Measurements from ENCODE around the gene BUB1B. TPM values are rescaled to one million over a fixed set of nuclear protein-coding genes. Genes with fewer than 3 reads are reported as not detected.

Gene BUB1B
- total RNA-seq, 1 experiment from 2014 or later: 92.9 TPM

GRCh38 chr15:40269604-40270003 lies 108.7 kb downstream of the BUB1B start:
- peaks cover 0 to 3% of the 10 kb centered on the region in 2 experiments; a peak in 1 of 4 replicates for H3K36me3 ChIP-seq (ENCODE audit: control insufficient read depth in 1 of 2, insufficient read depth in 2 of 2, low read length in 2 of 2)
- ChIA-PET RAD21 (ENCODE audit: low non-redundant PET in 1 of 2, low total read pairs in 2 of 2, uncharacterized antibody in 2 of 2, unreplicated experiment in 2 of 2) (no interaction called here), POLR2A (no interaction called here), CTCF (interaction anchor here (1.0 kb wide), 1 partner anchor 10 kb away, joined by 3 read pairs; no protein-coding TSS in a partner anchor)
- no peak overlapping the region for H2AFZ ChIP-seq (ENCODE audit: low read depth, low read length, poor library complexity, severe bottlenecking)
- no peak for TF ChIP-seq RAD21 (IDR thresholded peaks at IDR 0.05; ENCODE audit: low read depth)
- TF ChIP-seq EZH2 (IDR thresholded peaks at IDR 0.05): no peak
- no peak for TF ChIP-seq SIN3A (IDR thresholded peaks at IDR 0.05; ENCODE audit: low read depth)
- no peak for TF ChIP-seq ZNF274 (IDR thresholded peaks at IDR 0.05; ENCODE audit: low read depth, low read length)
- no peak for TF ChIP-seq POLR2A (IDR thresholded peaks at IDR 0.05; ENCODE audit: borderline replicate concordance, extremely low read depth, insufficient read depth, insufficient read length)
- no peak for TF ChIP-seq JUND (IDR thresholded peaks at IDR 0.05)
- no peak for TF ChIP-seq TCF7L2 (IDR thresholded peaks at IDR 0.05; ENCODE audit: borderline replicate concordance, extremely low read depth, insufficient read depth, insufficient read length)
- no peak for TF ChIP-seq REST (IDR thresholded peaks at IDR 0.05; ENCODE audit: low read depth)
- no peak for TF ChIP-seq YY1 (IDR thresholded peaks at IDR 0.05; ENCODE audit: extremely low read depth, insufficient replicate concordance, low read depth, low read length)
- TF ChIP-seq ELF1 (IDR thresholded peaks at IDR 0.05; ENCODE audit: borderline replicate concordance, low read depth): no peak
- no peak for TF ChIP-seq SP1 (IDR thresholded peaks at IDR 0.05; ENCODE audit: low read depth)
- no peak for TF ChIP-seq EGR1 (IDR thresholded peaks at IDR 0.05; ENCODE audit: low read depth)
- no TSS peak for BruUV-seq (replicated peaks)
- DNase-seq (ENCODE audit: low read depth, low spot score): no peak
- H3K79me2 ChIP-seq (ENCODE audit: insufficient read depth, low read length): no peaks in the 10 kb centered on the region
- H4K20me1 ChIP-seq (ENCODE audit: insufficient read depth): no peaks in the 10 kb centered on the region
- no peak overlapping the region for H3K27ac ChIP-seq (ENCODE audit: low read depth, low read length)
- no peak for ATAC-seq
- H3K27me3 ChIP-seq (ENCODE audit: insufficient read depth, low read length): no peaks in the 10 kb centered on the region
- H3K9me2 ChIP-seq (ENCODE audit: insufficient read depth): no peaks in the 10 kb centered on the region
- intact Hi-C loops (cut with micrococcal nuclease): loop anchor here (5.0 to 10.0 kb wide), 2 partner anchors 485 to 1562 kb away; partner anchors contain the start of gene FSIP1
- no peak overlapping the region for H3K9ac ChIP-seq (ENCODE audit: low read length)
- no peak overlapping the region for H3K4me2 ChIP-seq (ENCODE audit: low read length)
- no peaks in the 10 kb centered on the region for H3K9me3 ChIP-seq (ENCODE audit: control insufficient read depth in 1 of 2, insufficient read depth in 1 of 2, low read depth in 1 of 2, low read length in 2 of 2)
- no peak overlapping the region for H3K4me3 ChIP-seq (replicated peaks in 1 of 2; ENCODE audit: low read depth in 1 of 2, low read length in 2 of 2)
- peaks cover 17 to 28% of the 10 kb centered on the region in 2 experiments for H3K4me1 ChIP-seq (ENCODE audit: control insufficient read depth in 1 of 2, insufficient read depth in 2 of 2, low read length in 2 of 2)

All from HCT116 (cell line).